H7 (cell line): ENCODE data around the gene CCT8L2. TPM values are rescaled to one million over a fixed set of nuclear protein-coding genes. Genes with fewer than 3 reads are reported as not detected.
A peak's percentile ranks its signal among the peaks of the same experiment; 100 is the strongest.
"Not testable (repeated sequence)": the region's sequence is repeated elsewhere in the genome, so short reads cannot be mapped to it uniquely, and the experiment has no call there.

Experiments
- DNase-seq: peaks from one replicate; pipeline ENCODE4 v3.0.0; 2012
- H3K27me3 ChIP-seq: 2 replicates; pipeline ENCODE4 v1.6.0; 2011; ENCODE audit warnings: mild to moderate bottlenecking, low read length; ENCODE audit not compliant: control insufficient read depth, insufficient read depth
- H3K36me3 ChIP-seq: replicated peaks from 2 replicates; pipeline ENCODE4 v1.5.1; 2011; ENCODE audit warnings: low read length; ENCODE audit not compliant: control insufficient read depth, insufficient read depth
- H3K4me3 ChIP-seq: 2 replicates; pipeline ENCODE4 v1.5.1; 2011; ENCODE audit warnings: low read depth, mild to moderate bottlenecking, control low read depth, low read length, moderate library complexity; ENCODE audit not compliant: insufficient read depth
- total RNA-seq: library from RNA; depleted of rRNA; stranded (reverse); fragments of >200 nt; shearing (Covaris generic); gene quantifications from 2 replicates; pipeline ENCODE4 v1.2.3, GENCODE V29; 2014

The CCT8L2 gene
- total RNA-seq, 1 experiment from 2014 or later, result not detected

GRCh38 chr22:16602728-16603447 is 10.3 kb upstream of the CCT8L2 start:
- DNase-seq, H3K36me3 ChIP-seq, H3K27me3 ChIP-seq, H3K4me3 ChIP-seq: not testable (repeated sequence)

- not testable (repeated sequence) for H3K4me3 ChIP-seq, H3K27me3 ChIP-seq, H3K36me3 ChIP-seq
- DNase-seq, result peak; percentile 11
Measured at GRCh38 chr22:16602224-16602727, 9.7 kb upstream of the CCT8L2 start.

GRCh38 chr22:16601437-16602223 is 9.0 kb upstream of the CCT8L2 start:
- H3K4me3 ChIP-seq, result no peak overlapping the region
- DNase-seq, result peak; percentile 18
- no peaks in the 10 kb centered on the region for H3K36me3 ChIP-seq
- H3K27me3 ChIP-seq, result no peaks in the 10 kb centered on the region

- H3K27me3 ChIP-seq, H3K36me3 ChIP-seq, DNase-seq, H3K4me3 ChIP-seq: not testable (repeated sequence)
Measured at GRCh38 chr22:16600644-16601436, 8.2 kb upstream of the CCT8L2 start.

- not testable (repeated sequence) for H3K36me3 ChIP-seq, H3K27me3 ChIP-seq, DNase-seq, H3K4me3 ChIP-seq
Measured at GRCh38 chr22:16599648-16600047, 7.0 kb upstream of the CCT8L2 start.

GRCh38 chr22:16595251-16595650 is 2.6 kb upstream of the CCT8L2 start:
- not testable (repeated sequence) for H3K36me3 ChIP-seq, DNase-seq, H3K27me3 ChIP-seq, H3K4me3 ChIP-seq

GRCh38 chr22:16594026-16594425 is 1.4 kb upstream of the CCT8L2 start:
- Histone ChIP-seq H3K4me3 (no peak overlapping the region), H3K36me3 (no peaks in the 10 kb centered on the region), H3K27me3 (no peaks in the 10 kb centered on the region)
- no peak for DNase-seq

GRCh38 chr22:16592231-16592630 is 379 bp downstream of the CCT8L2 start:
- DNase-seq, result not testable (repeated sequence)

GRCh38 chr22:16591136-16591535 is 1.5 kb downstream of the CCT8L2 start:
- not testable (repeated sequence) for H3K4me3 ChIP-seq, H3K36me3 ChIP-seq, DNase-seq, H3K27me3 ChIP-seq

More at GRCh38 chr22:16592231-16592630, 379 bp downstream of the CCT8L2 start:
- H3K27me3 ChIP-seq, H3K36me3 ChIP-seq, H3K4me3 ChIP-seq: not testable (repeated sequence)

GRCh38 chr22:16586991-16587390 is 5.6 kb downstream of the CCT8L2 start:
- no peak overlapping the region for H3K4me3 ChIP-seq
- H3K36me3 ChIP-seq, result no peaks in the 10 kb centered on the region
- no peak for DNase-seq
- H3K27me3 ChIP-seq, result no peaks in the 10 kb centered on the region

GRCh38 chr22:16586170-16586569 is 6.4 kb downstream of the CCT8L2 start:
- H3K36me3 ChIP-seq, result no peaks in the 10 kb centered on the region
- H3K27me3 ChIP-seq, result no peaks in the 10 kb centered on the region
- no peak for DNase-seq
- no peak overlapping the region for H3K4me3 ChIP-seq

- not testable (repeated sequence) for H3K36me3 ChIP-seq, DNase-seq, H3K4me3 ChIP-seq, H3K27me3 ChIP-seq
Measured at GRCh38 chr22:16580872-16581271, 11.7 kb downstream of the CCT8L2 start.

- H3K4me3 ChIP-seq, DNase-seq, H3K36me3 ChIP-seq, H3K27me3 ChIP-seq: not testable (repeated sequence)
Measured at GRCh38 chr22:16569240-16569834, 23.3 kb downstream of the CCT8L2 start.

- Histone ChIP-seq H3K4me3 (no peak overlapping the region), H3K27me3 (no peaks in the 10 kb centered on the region), H3K36me3 (no peaks in the 10 kb centered on the region)
- DNase-seq, result no peak
Measured at GRCh38 chr22:16568425-16568758, 24.2 kb downstream of the CCT8L2 start.
